GM13977 (cell line): Measurements from ENCODE around the gene LANCL3.
"Not testable (repeated sequence)": the region's sequence is repeated elsewhere in the genome, so short reads cannot be mapped to it uniquely, and the experiment has no call there.

Source experiments
- DNase-seq: peaks from one replicate; pipeline ENCODE4 v3.0.0; 2012; ENCODE audit warnings: low spot score
- in situ Hi-C: fragments of 300-500 bp; cut with MboI; formaldehyde crosslinking; loops from one replicate; pipeline ENCODE4 v1.12.0; 2022; ENCODE audit warnings: low sequenced_read_pairs, low pct_unique_long_range_greater_than_20kb, mixed read lengths, inconsistent platforms; ENCODE audit not compliant: unreplicated experiment
- TF ChIP-seq, protein P1 (sequence below): IDR thresholded peaks from 2 replicates; pipeline ENCODE4 v1.5.1; 2012; ENCODE audit warnings: mild to moderate bottlenecking, control low read depth; ENCODE audit not compliant: insufficient read depth; ENCODE audit errors: extremely low read depth, missing control alignments

The LANCL3 gene

GRCh38 chrX:37573121-37573520 is 1.7 kb downstream of the LANCL3 start:
- DNase-seq, in situ Hi-C loops: not testable (repeated sequence)

- DNase-seq: no peak
These were observed 6.6 kb downstream of the LANCL3 start for GRCh38 chrX:37578045-37578444.

GRCh38 chrX:37580080-37580479 is 8.6 kb downstream of the LANCL3 start:
- in situ Hi-C loops: no loop called here
- no peak for DNase-seq
- TF ChIP-seq, protein P1, sequence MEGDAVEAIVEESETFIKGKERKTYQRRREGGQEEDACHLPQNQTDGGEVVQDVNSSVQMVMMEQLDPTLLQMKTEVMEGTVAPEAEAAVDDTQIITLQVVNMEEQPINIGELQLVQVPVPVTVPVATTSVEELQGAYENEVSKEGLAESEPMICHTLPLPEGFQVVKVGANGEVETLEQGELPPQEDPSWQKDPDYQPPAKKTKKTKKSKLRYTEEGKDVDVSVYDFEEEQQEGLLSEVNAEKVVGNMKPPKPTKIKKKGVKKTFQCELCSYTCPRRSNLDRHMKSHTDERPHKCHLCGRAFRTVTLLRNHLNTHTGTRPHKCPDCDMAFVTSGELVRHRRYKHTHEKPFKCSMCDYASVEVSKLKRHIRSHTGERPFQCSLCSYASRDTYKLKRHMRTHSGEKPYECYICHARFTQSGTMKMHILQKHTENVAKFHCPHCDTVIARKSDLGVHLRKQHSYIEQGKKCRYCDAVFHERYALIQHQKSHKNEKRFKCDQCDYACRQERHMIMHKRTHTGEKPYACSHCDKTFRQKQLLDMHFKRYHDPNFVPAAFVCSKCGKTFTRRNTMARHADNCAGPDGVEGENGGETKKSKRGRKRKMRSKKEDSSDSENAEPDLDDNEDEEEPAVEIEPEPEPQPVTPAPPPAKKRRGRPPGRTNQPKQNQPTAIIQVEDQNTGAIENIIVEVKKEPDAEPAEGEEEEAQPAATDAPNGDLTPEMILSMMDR: no peak

More at GRCh38 chrX:37578045-37578444, 6.6 kb downstream of the LANCL3 start:
- TF ChIP-seq, protein P1: no peak
- in situ Hi-C loops: no loop called here

- in situ Hi-C loops, DNase-seq: not testable (repeated sequence)
These were observed 15.9 kb downstream of the LANCL3 start for GRCh38 chrX:37587337-37587736.

- in situ Hi-C loops: no loop called here
- TF ChIP-seq, protein P1: no peak
- DNase-seq: no peak
These were observed 18.6 kb downstream of the LANCL3 start for GRCh38 chrX:37590047-37590446.

- in situ Hi-C loops: no loop called here
- DNase-seq: no peak
- TF ChIP-seq, protein P1: no peak
These were observed 23.4 kb downstream of the LANCL3 start for GRCh38 chrX:37594755-37595382.

- no peak for DNase-seq
- in situ Hi-C loops: no loop called here
- TF ChIP-seq, protein P1: no peak
These were observed 28.3 kb downstream of the LANCL3 start for GRCh38 chrX:37599729-37600128.

- in situ Hi-C loops: no loop called here
- TF ChIP-seq, protein P1: no peak
- no peak for DNase-seq
These were observed 32.5 kb downstream of the LANCL3 start for GRCh38 chrX:37603938-37604409.
